ENCODE measurements around the gene PODXL2.
"Not testable (repeated sequence)": the region's sequence is repeated elsewhere in the genome, so short reads cannot be mapped to it uniquely, and the experiment has no call there.

DNA sequence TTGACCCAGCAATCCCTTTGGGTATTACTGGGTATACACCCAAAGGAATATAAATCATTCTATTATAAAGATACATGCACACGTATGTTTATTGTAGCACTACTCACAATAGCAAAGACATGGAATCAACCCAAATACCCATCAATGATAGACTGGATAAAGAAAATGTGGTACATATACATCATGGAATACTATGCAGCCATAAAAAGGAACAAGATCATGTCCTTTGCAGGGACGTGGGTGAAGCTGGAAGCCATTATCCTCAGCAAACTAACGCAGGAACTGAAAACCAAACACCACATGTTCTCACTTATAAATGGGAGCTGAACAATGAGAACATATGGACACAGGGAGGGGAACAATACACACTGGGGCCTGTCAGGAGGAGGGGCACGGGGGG lies 75.9 kb downstream of the PODXL2 start:
- TF ChIP-seq, protein P1, sequence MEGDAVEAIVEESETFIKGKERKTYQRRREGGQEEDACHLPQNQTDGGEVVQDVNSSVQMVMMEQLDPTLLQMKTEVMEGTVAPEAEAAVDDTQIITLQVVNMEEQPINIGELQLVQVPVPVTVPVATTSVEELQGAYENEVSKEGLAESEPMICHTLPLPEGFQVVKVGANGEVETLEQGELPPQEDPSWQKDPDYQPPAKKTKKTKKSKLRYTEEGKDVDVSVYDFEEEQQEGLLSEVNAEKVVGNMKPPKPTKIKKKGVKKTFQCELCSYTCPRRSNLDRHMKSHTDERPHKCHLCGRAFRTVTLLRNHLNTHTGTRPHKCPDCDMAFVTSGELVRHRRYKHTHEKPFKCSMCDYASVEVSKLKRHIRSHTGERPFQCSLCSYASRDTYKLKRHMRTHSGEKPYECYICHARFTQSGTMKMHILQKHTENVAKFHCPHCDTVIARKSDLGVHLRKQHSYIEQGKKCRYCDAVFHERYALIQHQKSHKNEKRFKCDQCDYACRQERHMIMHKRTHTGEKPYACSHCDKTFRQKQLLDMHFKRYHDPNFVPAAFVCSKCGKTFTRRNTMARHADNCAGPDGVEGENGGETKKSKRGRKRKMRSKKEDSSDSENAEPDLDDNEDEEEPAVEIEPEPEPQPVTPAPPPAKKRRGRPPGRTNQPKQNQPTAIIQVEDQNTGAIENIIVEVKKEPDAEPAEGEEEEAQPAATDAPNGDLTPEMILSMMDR (IDR thresholded peaks at IDR 0.05): not testable (repeated sequence)
- not testable (repeated sequence) for TF ChIP-seq ZNF396 (CRISPR knock-in tag; IDR thresholded peaks at IDR 0.05; ENCODE audit: borderline replicate concordance); NR1H2 (CRISPR knock-in tag; IDR thresholded peaks at IDR 0.05); ZNF317 (CRISPR knock-in tag; IDR thresholded peaks at IDR 0.05; ENCODE audit: borderline replicate concordance, low read depth)
- TF ChIP-seq, protein P2, sequence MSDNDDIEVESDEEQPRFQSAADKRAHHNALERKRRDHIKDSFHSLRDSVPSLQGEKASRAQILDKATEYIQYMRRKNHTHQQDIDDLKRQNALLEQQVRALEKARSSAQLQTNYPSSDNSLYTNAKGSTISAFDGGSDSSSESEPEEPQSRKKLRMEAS (CRISPR knock-in tag; IDR thresholded peaks at IDR 0.05): not testable (repeated sequence)
- TF ChIP-seq, protein P3, sequence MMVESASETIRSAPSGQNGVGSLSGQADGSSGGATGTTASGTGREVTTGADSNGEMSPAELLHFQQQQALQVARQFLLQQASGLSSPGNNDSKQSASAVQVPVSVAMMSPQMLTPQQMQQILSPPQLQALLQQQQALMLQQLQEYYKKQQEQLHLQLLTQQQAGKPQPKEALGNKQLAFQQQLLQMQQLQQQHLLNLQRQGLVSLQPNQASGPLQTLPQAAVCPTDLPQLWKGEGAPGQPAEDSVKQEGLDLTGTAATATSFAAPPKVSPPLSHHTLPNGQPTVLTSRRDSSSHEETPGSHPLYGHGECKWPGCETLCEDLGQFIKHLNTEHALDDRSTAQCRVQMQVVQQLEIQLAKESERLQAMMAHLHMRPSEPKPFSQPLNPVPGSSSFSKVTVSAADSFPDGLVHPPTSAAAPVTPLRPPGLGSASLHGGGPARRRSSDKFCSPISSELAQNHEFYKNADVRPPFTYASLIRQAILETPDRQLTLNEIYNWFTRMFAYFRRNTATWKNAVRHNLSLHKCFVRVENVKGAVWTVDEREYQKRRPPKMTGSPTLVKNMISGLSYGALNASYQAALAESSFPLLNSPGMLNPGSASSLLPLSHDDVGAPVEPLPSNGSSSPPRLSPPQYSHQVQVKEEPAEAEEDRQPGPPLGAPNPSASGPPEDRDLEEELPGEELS (CRISPR knock-in tag; IDR thresholded peaks at IDR 0.05): not testable (repeated sequence)
